ENCODE measurements around the gene SGCD.

Gene SGCD

GRCh38 chr5:156326718-156327259, at the start of gene SGCD:
TSS of gene SGCD (plus strand) at chr5:156327164.
- no peak for DNase-seq

GRCh38 chr5:156277290-156277689, 49.7 kb upstream of the SGCD start:
- DNase-seq = no peak

- DNase-seq = no peak
Measured at GRCh38 chr5:156295431-156295830, 31.5 kb upstream of the SGCD start.

- no peak for DNase-seq
Measured at GRCh38 chr5:156310115-156310514, 16.8 kb upstream of the SGCD start.

- DNase-seq = no peak
Measured at GRCh38 chr5:156312897-156313694, 13.9 kb upstream of the SGCD start.

GRCh38 chr5:156314416-156314815, 12.5 kb upstream of the SGCD start:
- no peak for DNase-seq

- DNase-seq = no peak
Measured at GRCh38 chr5:156322666-156323065, 4.3 kb upstream of the SGCD start.

- DNase-seq = no peak
Measured at GRCh38 chr5:156327296-156327695, 332 bp downstream of the SGCD start.

- DNase-seq = no peak
Measured at GRCh38 chr5:156328161-156328560, 1.2 kb downstream of the SGCD start.

- DNase-seq = no peak
Measured at GRCh38 chr5:156328766-156329165, 1.8 kb downstream of the SGCD start.

- DNase-seq = no peak
Measured at GRCh38 chr5:156329171-156329611, 2.2 kb downstream of the SGCD start.

- DNase-seq = no peak
Measured at GRCh38 chr5:156330141-156330870, 3.3 kb downstream of the SGCD start.

- no peak for DNase-seq
Measured at GRCh38 chr5:156331181-156331580, 4.2 kb downstream of the SGCD start.

- DNase-seq = no peak
Measured at GRCh38 chr5:156331845-156332244, 4.9 kb downstream of the SGCD start.

GRCh38 chr5:156332245-156332644, 5.3 kb downstream of the SGCD start:
- no peak for DNase-seq

- DNase-seq = no peak
Measured at GRCh38 chr5:156339139-156339841, 12.3 kb downstream of the SGCD start.

- DNase-seq = no peak
Measured at GRCh38 chr5:156340893-156341292, 13.9 kb downstream of the SGCD start.

GRCh38 chr5:156350256-156350655, 23.3 kb downstream of the SGCD start:
- no peak for DNase-seq

GRCh38 chr5:156351423-156351822, 24.5 kb downstream of the SGCD start:
- no peak for DNase-seq

- no peak for DNase-seq
Measured at GRCh38 chr5:156354571-156354970, 27.6 kb downstream of the SGCD start.

- DNase-seq = no peak
Measured at GRCh38 chr5:156356238-156356637, 29.3 kb downstream of the SGCD start.

GRCh38 chr5:156359476-156359875, 32.5 kb downstream of the SGCD start:
- no peak for DNase-seq

GRCh38 chr5:156361436-156362109, 34.6 kb downstream of the SGCD start:
- DNase-seq = no peak
